ENCODE measurements around the gene PSMB2.

DNA sequence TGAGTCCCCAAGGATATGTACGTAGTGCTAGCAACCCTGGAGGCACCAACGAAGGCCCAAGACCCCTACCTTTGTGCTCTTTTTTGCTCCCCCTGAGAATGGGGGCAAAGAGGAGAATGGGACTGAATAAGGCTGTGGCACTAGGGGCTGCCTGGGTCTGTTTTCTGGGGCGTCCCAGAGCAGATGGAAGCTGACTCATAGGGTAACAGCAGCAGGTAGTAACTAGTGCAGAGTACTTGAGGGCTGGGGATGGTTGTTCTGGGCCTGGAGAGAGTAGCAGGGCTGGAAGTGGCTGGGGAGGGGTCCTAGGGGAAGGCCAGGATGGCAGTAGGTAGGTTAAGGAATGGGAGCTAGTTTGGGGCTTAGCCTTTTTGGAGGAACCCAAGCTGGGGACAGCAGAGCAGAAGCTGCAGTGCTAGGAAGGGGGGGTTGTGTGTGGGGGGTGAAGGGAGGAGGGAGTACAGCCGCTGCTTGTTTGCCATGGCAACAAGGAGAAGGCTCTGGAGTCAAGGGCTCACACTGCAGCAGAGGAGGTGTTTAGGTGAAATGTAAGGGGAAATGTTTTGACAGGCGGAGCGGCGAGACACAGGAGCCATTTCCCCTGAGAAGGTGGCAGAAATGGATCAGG, 81.9 kb downstream of the PSMB2 start:
- TF ChIP-seq, protein P1, sequence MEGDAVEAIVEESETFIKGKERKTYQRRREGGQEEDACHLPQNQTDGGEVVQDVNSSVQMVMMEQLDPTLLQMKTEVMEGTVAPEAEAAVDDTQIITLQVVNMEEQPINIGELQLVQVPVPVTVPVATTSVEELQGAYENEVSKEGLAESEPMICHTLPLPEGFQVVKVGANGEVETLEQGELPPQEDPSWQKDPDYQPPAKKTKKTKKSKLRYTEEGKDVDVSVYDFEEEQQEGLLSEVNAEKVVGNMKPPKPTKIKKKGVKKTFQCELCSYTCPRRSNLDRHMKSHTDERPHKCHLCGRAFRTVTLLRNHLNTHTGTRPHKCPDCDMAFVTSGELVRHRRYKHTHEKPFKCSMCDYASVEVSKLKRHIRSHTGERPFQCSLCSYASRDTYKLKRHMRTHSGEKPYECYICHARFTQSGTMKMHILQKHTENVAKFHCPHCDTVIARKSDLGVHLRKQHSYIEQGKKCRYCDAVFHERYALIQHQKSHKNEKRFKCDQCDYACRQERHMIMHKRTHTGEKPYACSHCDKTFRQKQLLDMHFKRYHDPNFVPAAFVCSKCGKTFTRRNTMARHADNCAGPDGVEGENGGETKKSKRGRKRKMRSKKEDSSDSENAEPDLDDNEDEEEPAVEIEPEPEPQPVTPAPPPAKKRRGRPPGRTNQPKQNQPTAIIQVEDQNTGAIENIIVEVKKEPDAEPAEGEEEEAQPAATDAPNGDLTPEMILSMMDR (conservative IDR thresholded peaks at IDR 0.05; ENCODE audit: low read length): no peak
- no peak for TF ChIP-seq EZH2phosphoT487 (IDR thresholded peaks at IDR 0.05; ENCODE audit: borderline replicate concordance, low read depth, low read length)
